Testis (tissue), 3 donors: ENCODE measurements around the gene PPIL1. TPM values are rescaled to one million over a fixed set of nuclear protein-coding genes. Genes with fewer than 3 reads are reported as not detected.
"Not testable (repeated sequence)": the region's sequence is repeated elsewhere in the genome, so short reads cannot be mapped to it uniquely, and the experiment has no call there.

ENCODE experiments used
- DNase-seq: peaks from one replicate; pipeline ENCODE4 v3.0.0-alpha.2; 2019
- H3K27ac ChIP-seq, 2 donors: fragments of 200-600 bp; sonication (generic); one replicate each; pipeline ENCODE4 v1.5.1; 2019
- H3K27me3 ChIP-seq: fragments of 200-600 bp; sonication (generic); one replicate; pipeline ENCODE4 v1.5.1; 2019
- H3K36me3 ChIP-seq: fragments of 200-600 bp; sonication (generic); one replicate; pipeline ENCODE4 v1.5.1; 2017; ENCODE audit warnings: low read depth; ENCODE audit errors: missing control alignments
- H3K4me1 ChIP-seq: fragments of 200-600 bp; sonication (generic); one replicate; pipeline ENCODE4 v1.5.1; 2019
- H3K4me3 ChIP-seq, 2 donors: fragments of 200-600 bp; sonication (generic); one replicate each; pipeline ENCODE4 v1.5.1; 2017 to 2019
- H3K9me3 ChIP-seq: fragments of 200-600 bp; sonication (generic); one replicate; pipeline ENCODE4 v1.5.1; 2017
- POLR2A ChIP-seq: fragments of 450-650 bp; IDR thresholded peaks from one replicate; pipeline ENCODE4 v1.6.1; 2017; ENCODE audit warnings: antibody characterized with exemption, mild to moderate bottlenecking, moderate library complexity
- WGBS, 2 donors: methylation state at CpG; one replicate each; pipeline ENCODE4 v1.1.5; 2018; 5-methylcytosine and 5-hydroxymethylcytosine counted together
- intact Hi-C: fragments of 100-400 bp; cut with DNase I; formaldehyde crosslinking; loops from one replicate; pipeline ENCODE4 v1.15.1; 2023; ENCODE audit warnings: low total_unique reads
- polyA plus RNA-seq: library from polyadenylated mRNA; stranded (reverse); fragments of 350-450 nt; fragmentation: Illumina TruSeq; extraction: RNeasy Lipid Tissue Mini Kit (QIAGEN cat#74804); gene quantifications from one replicate; pipeline ENCODE4 v1.2.3, GENCODE V29; 2014; ENCODE audit warnings: low read depth, low replicate concordance; ENCODE audit not compliant: insufficient read depth
- total RNA-seq, 2 donors: library from RNA; depleted of rRNA; stranded (reverse); fragments of >200 nt; gene quantifications; one replicate each; pipeline ENCODE4 v1.2.3, GENCODE V29; 2016
- TF ChIP-seq, protein P1 (sequence below), 3 experiments: fragments of 450-650 bp in 2 of 3; fragments of 200-600 bp in 1 of 3; sonication (generic) in 1 of 3; IDR thresholded peaks; one replicate each; pipeline ENCODE4 v1.5.1; 2016 to 2019; ENCODE audit warnings: antibody characterized with exemption in 3 of 3, mild to moderate bottlenecking in 2 of 3, moderate library complexity in 1 of 3

PPIL1 gene
- total and polyA plus RNA-seq, 3 donors from 2014 or later = 35.0 to 41.2 (median 39.4) TPM

DNA sequence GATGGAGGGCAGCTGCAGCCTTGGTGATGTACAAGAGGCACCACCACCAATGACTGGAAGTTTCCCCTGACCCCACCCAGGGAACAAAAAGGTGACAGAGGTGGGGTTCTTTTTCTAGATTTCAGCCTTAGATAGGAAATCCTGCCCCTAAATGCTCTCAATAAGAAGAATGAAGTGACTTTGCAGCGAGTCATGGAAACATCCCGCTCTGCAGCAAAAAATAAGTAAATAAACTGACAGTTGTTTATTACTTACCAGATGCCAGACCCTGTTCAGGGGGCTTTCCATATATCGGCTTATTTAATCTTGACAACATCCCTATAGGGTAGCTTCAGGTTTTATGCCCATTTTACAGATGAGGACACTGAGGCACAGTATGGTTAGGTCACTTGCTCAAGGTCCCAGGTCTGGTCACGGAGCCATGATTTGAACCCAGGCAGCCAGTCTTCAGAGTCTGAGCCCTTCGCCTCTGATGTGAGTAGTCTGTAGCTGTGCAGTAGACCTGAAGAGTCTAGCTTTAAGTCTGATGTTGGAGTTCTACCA, 30.3 kb upstream of the PPIL1 start:
- no peaks in the 10 kb centered on the region for H3K9me3 ChIP-seq
- TF ChIP-seq, protein P1, sequence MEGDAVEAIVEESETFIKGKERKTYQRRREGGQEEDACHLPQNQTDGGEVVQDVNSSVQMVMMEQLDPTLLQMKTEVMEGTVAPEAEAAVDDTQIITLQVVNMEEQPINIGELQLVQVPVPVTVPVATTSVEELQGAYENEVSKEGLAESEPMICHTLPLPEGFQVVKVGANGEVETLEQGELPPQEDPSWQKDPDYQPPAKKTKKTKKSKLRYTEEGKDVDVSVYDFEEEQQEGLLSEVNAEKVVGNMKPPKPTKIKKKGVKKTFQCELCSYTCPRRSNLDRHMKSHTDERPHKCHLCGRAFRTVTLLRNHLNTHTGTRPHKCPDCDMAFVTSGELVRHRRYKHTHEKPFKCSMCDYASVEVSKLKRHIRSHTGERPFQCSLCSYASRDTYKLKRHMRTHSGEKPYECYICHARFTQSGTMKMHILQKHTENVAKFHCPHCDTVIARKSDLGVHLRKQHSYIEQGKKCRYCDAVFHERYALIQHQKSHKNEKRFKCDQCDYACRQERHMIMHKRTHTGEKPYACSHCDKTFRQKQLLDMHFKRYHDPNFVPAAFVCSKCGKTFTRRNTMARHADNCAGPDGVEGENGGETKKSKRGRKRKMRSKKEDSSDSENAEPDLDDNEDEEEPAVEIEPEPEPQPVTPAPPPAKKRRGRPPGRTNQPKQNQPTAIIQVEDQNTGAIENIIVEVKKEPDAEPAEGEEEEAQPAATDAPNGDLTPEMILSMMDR (IDR thresholded peaks at IDR 0.05) = no peak
- TF ChIP-seq POLR2A = no peak
- no peak for DNase-seq
- peaks cover 11% of the 10 kb centered on the region for H3K4me1 ChIP-seq
- H3K36me3 ChIP-seq = no peaks in the 10 kb centered on the region
- H3K27ac ChIP-seq = no peak overlapping the region
- WGBS, 2 donors = 96 to 98% methylated on average over 5 of the region's 5 CpGs
- no peaks in the 10 kb centered on the region for H3K27me3 ChIP-seq
- intact Hi-C loops = no loop called here
- no peak overlapping the region for H3K4me3 ChIP-seq

DNA sequence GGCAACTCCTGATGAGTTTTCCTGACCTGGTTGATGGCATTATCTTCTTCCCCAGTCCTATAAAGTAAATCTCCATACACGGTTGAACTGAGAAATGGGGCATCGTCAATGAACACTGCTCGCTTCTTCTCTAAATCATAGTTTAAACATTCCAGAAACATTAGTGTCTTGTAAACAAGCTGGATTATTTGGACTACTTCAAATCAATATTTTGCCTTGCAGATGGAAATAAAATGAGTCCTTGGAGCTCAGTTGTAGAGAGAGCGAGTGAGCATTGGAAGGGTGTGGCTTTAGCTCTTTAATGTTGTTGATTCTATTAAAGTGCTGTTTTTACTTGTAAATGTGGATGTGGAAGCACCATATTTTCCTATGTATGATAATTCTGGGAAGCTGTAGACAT, 29.5 kb upstream of the PPIL1 start:
- Histone ChIP-seq H3K4me3 (no peak overlapping the region), H3K27ac (no peak overlapping the region), H3K27me3 (no peaks in the 10 kb centered on the region), H3K36me3 (no peaks in the 10 kb centered on the region), H3K4me1 (peaks cover 11% of the 10 kb centered on the region), H3K9me3 (no peaks in the 10 kb centered on the region)
- intact Hi-C loops = no loop called here
- TF ChIP-seq, protein P1 (IDR thresholded peaks at IDR 0.05) = no peak
- TF ChIP-seq POLR2A = no peak
- no peak for DNase-seq
- 86 to 90% methylated on average over 4 of the region's 4 CpGs for WGBS, 2 donors

DNA sequence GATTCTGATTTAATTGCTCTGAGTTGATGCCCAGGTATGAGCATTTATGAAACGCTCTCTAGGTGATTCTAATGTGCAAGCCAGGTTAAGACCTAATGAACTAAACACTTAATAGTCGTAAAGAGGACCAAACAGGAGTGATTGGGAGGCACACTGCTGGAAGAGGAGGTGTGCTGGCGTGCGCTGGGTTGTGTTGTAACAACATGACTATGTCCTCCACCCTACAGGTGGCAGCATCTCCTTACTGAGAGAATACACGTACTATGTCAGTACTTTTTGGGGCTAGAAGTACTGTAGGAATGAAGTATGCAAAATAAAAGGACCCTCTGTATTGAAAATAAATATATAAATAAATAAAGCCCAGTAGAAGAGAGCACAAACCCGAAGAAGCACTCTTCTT, 23.0 kb upstream of the PPIL1 start:
- no peak for DNase-seq
- Histone ChIP-seq H3K27me3 (no peaks in the 10 kb centered on the region), H3K9me3 (no peaks in the 10 kb centered on the region), H3K27ac (no peak overlapping the region), H3K4me1 (no peaks in the 10 kb centered on the region), H3K4me3 (no peak overlapping the region), H3K36me3 (no peaks in the 10 kb centered on the region)
- intact Hi-C loops = no loop called here
- TF ChIP-seq POLR2A = no peak
- TF ChIP-seq, protein P1 (IDR thresholded peaks at IDR 0.05) = no peak
- 86 to 88% methylated on average over 6 of the region's 6 CpGs for WGBS, 2 donors

DNA sequence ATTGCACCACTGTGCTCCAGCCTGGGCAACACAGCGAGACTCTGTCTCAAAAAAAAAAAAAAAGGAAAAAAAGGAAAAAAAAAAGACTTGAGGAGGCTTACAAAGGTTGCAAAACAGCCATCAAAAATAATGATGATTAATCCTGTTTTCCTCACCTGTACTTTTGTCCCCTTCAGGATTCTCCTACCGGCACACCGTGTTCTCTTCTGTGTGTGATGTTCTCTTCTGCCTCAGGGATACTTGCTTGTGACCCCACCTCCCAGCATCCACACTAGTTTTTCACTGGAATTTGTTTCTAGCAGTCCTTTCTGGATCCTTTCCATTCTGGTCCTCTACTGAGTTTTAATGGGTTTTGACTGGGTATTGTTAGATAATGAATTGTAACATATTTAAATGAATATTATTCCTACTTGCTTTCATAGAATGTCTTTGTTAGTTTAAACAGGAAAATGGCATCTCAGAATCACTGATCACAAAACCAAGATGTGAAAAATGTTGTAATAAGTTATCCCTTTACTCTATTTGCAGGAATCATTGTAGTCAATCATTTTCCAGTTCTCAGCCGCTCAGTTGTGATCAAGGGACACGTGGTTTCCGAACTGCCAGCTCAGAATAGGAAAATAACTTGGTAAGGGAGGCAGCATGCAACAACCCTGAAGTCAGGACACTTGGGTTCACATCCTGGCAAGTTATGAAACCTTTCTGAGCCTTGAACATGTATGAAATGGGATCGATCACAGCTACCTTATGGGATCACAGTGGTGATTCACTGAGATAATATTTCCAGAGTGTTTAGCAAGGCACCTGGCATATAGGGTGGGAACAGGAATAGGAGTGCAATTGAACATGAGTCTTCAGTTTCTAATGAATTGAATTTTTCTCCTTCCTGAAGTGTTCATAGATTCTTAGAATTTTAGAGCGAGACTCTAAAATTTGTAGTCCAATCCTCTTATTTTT, 19.7 kb upstream of the PPIL1 start:
- 72 to 87% methylated on average over 8 of the region's 8 CpGs for WGBS, 2 donors

DNA sequence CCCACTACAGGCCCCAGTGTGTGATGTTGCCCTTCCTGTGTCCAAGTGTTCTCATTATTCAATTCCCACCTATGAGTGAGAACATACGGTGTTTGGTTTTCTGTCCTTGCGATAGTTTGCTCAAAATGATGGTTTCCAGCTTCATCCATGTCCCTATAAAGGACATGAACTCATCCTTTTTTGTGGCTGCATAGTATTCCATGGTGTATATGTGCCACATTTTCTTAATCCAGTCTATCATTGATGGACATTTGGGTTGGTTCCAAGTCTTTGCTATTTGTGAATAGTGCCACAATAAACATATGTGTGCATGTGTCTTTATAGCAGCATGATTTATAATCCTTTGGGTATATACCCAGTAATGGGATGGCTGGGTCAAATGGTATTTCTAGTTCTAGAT, 16.6 kb upstream of the PPIL1 start:
- intact Hi-C loops, H3K9me3 ChIP-seq: not testable (repeated sequence)

More for the DNA sequence above, 19.7 kb upstream of the PPIL1 start:
- TF ChIP-seq, protein P1 (IDR thresholded peaks at IDR 0.05) = no peak
- TF ChIP-seq POLR2A = no peak
- DNase-seq = no peak
- Histone ChIP-seq H3K27ac (peak overlapping the region in 1 of 2 donors; percentile 21), H3K4me3 (no peak overlapping the region), H3K36me3 (no peaks in the 10 kb centered on the region), H3K4me1 (peaks cover 3% of the 10 kb centered on the region), H3K9me3 (no peaks in the 10 kb centered on the region), H3K27me3 (no peaks in the 10 kb centered on the region)
- intact Hi-C loops = no loop called here

More for the DNA sequence above, 16.6 kb upstream of the PPIL1 start:
- peaks cover 28% of the 10 kb centered on the region for H3K4me1 ChIP-seq
- H3K36me3 ChIP-seq, H3K27me3 ChIP-seq, H3K4me3 ChIP-seq, DNase-seq: not testable (repeated sequence)
- H3K27ac ChIP-seq = peak overlapping the region in 1 of 2 donors; percentile 68
- WGBS, 2 donors = 95 to 96% methylated on average over 2 of the region's 2 CpGs
